CD14-positive monocyte (primary cell): ENCODE measurements around the gene VPS26C. TPM values are rescaled to one million over a fixed set of nuclear protein-coding genes. Genes with fewer than 3 reads are reported as not detected.

Experiments used
- DNase-seq, 3 donors: peaks; one replicate each; pipeline ENCODE4 v3.0.0-alpha.2; 2011 to 2022
- H2AFZ ChIP-seq: 2 replicates; pipeline ENCODE4 v1.6.0; 2012; ENCODE audit warnings: mild to moderate bottlenecking, low read depth, low read length, inconsistent platforms; ENCODE audit not compliant: insufficient read depth, poor library complexity, severe bottlenecking
- H3K27ac ChIP-seq, 2 donors: 1 replicate in 1 of 2; 2 replicates in 1 of 2; pipeline ENCODE4 v1.5.1; 2012 to 2013; ENCODE audit warnings: low read length in 2 of 2, control low read depth in 1 of 2, inconsistent platforms in 1 of 2, low read depth in 1 of 2, mild to moderate bottlenecking in 1 of 2
- H3K27me3 ChIP-seq, 2 donors: one replicate each; pipeline versions ENCODE4 v1.6.0 to v1.6.1; 2011 to 2013; ENCODE audit warnings: low read length in 2 of 2; ENCODE audit not compliant: control insufficient read depth in 2 of 2, insufficient read depth in 2 of 2
- H3K36me3 ChIP-seq, 2 donors: replicated peaks in 1 of 2; 1 replicate in 1 of 2; 2 replicates in 1 of 2; pipeline versions ENCODE4 v1.5.1 to v1.6.1; 2012 to 2013; ENCODE audit warnings: low read length in 2 of 2, control low read depth in 1 of 2, inconsistent platforms in 1 of 2, mild to moderate bottlenecking in 1 of 2; ENCODE audit not compliant: insufficient read depth in 2 of 2, control insufficient read depth in 1 of 2
- H3K4me1 ChIP-seq, 2 donors: 1 replicate in 1 of 2; 2 replicates in 1 of 2; pipeline versions ENCODE4 v1.5.1 to v1.6.1; 2012 to 2013; ENCODE audit warnings: low read length in 2 of 2, control low read depth in 1 of 2, inconsistent platforms in 1 of 2, mild to moderate bottlenecking in 1 of 2, moderate library complexity in 1 of 2; ENCODE audit not compliant: insufficient read depth in 2 of 2, control insufficient read depth in 1 of 2
- H3K4me2 ChIP-seq: replicated peaks from 2 replicates; pipeline ENCODE3; 2012; ENCODE audit warnings: low read length, moderate library complexity, mild to moderate bottlenecking; ENCODE audit not compliant: poor library complexity, severe bottlenecking; ENCODE audit errors: extremely low read depth
- H3K4me3 ChIP-seq, 3 experiments: fragments of 200-600 bp in 1 of 3; sonication (generic) in 1 of 3; replicated peaks in 1 of 3; 1 replicate in 2 of 3; 2 replicates in 1 of 3; pipeline ENCODE4 v1.5.1; 2011 to 2013; ENCODE audit warnings: low read length in 3 of 3, mild to moderate bottlenecking in 3 of 3, control low read depth in 2 of 3, low read depth in 2 of 3, inconsistent platforms in 1 of 3, moderate library complexity in 1 of 3
- H3K79me2 ChIP-seq: 2 replicates; pipeline ENCODE4 v1.6.0; 2012; ENCODE audit warnings: mild to moderate bottlenecking, control low read depth, inconsistent platforms, low read length, moderate library complexity; ENCODE audit not compliant: insufficient read depth
- H3K9ac ChIP-seq: 2 replicates; pipeline ENCODE4 v1.6.0; 2017; ENCODE audit warnings: low read length, mild to moderate bottlenecking; ENCODE audit not compliant: insufficient read depth, poor library complexity, severe bottlenecking
- H3K9me3 ChIP-seq, 2 donors: replicated peaks in 1 of 2; 1 replicate in 1 of 2; 2 replicates in 1 of 2; pipeline versions ENCODE4 v1.5.1 to v1.6.1; 2012 to 2013; ENCODE audit warnings: low read length in 2 of 2, control low read depth in 1 of 2; ENCODE audit not compliant: control insufficient read depth in 1 of 2, insufficient read depth in 1 of 2
- H4K20me1 ChIP-seq: 2 replicates; pipeline ENCODE4 v1.6.0; 2012; ENCODE audit warnings: mild to moderate bottlenecking, low read length, control low read depth, moderate library complexity; ENCODE audit not compliant: insufficient read depth
- H3K27ac Mint-ChIP-seq, 7 donors: one replicate each; pipeline ENCODE4 v1.8.0; 2020; ENCODE audit warnings: mild to moderate bottlenecking in 7 of 7, mixed read lengths in 7 of 7, moderate library complexity in 6 of 7, inconsistent platforms in 2 of 7
- H3K27me3 Mint-ChIP-seq, 3 donors: one replicate each; pipeline ENCODE4 v1.8.0; 2021 to 2022; ENCODE audit warnings: low read depth in 3 of 3, mild to moderate bottlenecking in 3 of 3, mixed read lengths in 3 of 3, moderate library complexity in 3 of 3, inconsistent platforms in 1 of 3
- H3K36me3 Mint-ChIP-seq, 2 donors: one replicate each; pipeline ENCODE4 v1.8.0; 2020; ENCODE audit warnings: mixed read lengths in 2 of 2, inconsistent platforms in 1 of 2, mild to moderate bottlenecking in 1 of 2
- H3K4me1 Mint-ChIP-seq: one replicate; pipeline ENCODE4 v1.8.0; 2020; ENCODE audit warnings: mild to moderate bottlenecking, mixed read lengths
- H3K4me3 Mint-ChIP-seq, 2 donors: one replicate each; pipeline ENCODE4 v1.8.0; 2020; ENCODE audit warnings: mild to moderate bottlenecking in 2 of 2, mixed read lengths in 2 of 2, moderate library complexity in 1 of 2
- H3K9me3 Mint-ChIP-seq, 7 donors: one replicate each; pipeline ENCODE4 v1.8.0; 2020 to 2022; ENCODE audit warnings: mixed read lengths in 7 of 7, mild to moderate bottlenecking in 6 of 7, moderate library complexity in 6 of 7, inconsistent platforms in 2 of 7
- whole genome bisulfite sequencing: methylation state at CpG from one replicate; pipeline ENCODE4 v1.1.5; 2013; ENCODE audit warnings: missing lambda C conversion rate; ENCODE audit not compliant: insufficient coverage; 5-methylcytosine and 5-hydroxymethylcytosine counted together
- intact Hi-C, 2 donors: fragments of 100-400 bp; cut with micrococcal nuclease; formaldehyde crosslinking; loops; one replicate each; pipeline versions ENCODE4 v1.15.0 to v1.15.1; 2023
- polyA plus RNA-seq, 3 donors: library from polyadenylated mRNA; depleted of rRNA in 1 of 3; unstranded in 2 of 3; stranded (reverse) in 1 of 3; fragments of 300-500 nt in 2 of 3; fragments of >200 nt in 1 of 3; fragmentation: Illumina TruSeq in 2 of 3; gene quantifications; 1 replicate in 2 of 3; 2 replicates in 1 of 3; pipeline ENCODE4 v1.2.3, GENCODE V29; 2012 to 2021
- TF ChIP-seq, protein P1 (sequence below): fragments of 200-600 bp; IDR thresholded peaks from one replicate; pipeline ENCODE4 v1.8.0; 2022; ENCODE audit warnings: antibody characterized with exemption, mild to moderate bottlenecking

The VPS26C gene
- polyA plus RNA-seq, 3 donors = 45.4 to 75.4 (median 69.3) TPM

DNA sequence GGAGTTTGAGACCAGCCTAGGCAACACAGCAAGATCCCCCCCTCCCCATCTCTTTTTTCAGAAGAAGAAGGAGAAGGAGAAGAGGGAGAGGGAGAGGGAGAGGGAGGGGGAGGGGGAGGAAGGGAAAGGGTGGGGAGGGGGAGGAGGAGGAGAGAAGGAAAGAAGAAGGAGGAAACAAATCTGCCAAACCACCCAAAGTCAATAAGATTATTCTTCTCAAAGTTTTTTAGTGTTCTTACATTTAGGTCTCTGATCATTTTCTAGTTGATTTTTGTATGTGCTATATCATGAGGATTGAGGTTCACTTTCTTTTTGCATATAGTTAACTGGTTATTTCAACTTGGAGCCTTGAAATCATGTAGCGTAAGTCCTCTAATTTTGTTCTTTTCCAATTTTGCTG is 56.3 kb downstream of the VPS26C start:
- intact Hi-C loops = loop anchor here in 1 of 2 donors (10.0 kb wide), 1 partner anchor 54 kb away; the partner anchor contains the start of gene VPS26C
- H3K79me2 ChIP-seq = no peaks in the 10 kb centered on the region
- H3K4me1 ChIP-seq = peaks cover 16% of the 10 kb centered on the region in 2 donors
- H3K36me3 Mint-ChIP-seq = no peaks in the 10 kb centered on the region
- no peaks in the 10 kb centered on the region for H3K9me3 ChIP-seq
- TF ChIP-seq, protein P1, sequence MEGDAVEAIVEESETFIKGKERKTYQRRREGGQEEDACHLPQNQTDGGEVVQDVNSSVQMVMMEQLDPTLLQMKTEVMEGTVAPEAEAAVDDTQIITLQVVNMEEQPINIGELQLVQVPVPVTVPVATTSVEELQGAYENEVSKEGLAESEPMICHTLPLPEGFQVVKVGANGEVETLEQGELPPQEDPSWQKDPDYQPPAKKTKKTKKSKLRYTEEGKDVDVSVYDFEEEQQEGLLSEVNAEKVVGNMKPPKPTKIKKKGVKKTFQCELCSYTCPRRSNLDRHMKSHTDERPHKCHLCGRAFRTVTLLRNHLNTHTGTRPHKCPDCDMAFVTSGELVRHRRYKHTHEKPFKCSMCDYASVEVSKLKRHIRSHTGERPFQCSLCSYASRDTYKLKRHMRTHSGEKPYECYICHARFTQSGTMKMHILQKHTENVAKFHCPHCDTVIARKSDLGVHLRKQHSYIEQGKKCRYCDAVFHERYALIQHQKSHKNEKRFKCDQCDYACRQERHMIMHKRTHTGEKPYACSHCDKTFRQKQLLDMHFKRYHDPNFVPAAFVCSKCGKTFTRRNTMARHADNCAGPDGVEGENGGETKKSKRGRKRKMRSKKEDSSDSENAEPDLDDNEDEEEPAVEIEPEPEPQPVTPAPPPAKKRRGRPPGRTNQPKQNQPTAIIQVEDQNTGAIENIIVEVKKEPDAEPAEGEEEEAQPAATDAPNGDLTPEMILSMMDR = no peak
- no peak overlapping the region for H3K27ac ChIP-seq
- no peak overlapping the region for H3K4me2 ChIP-seq
- no peak overlapping the region for H3K27ac Mint-ChIP-seq
- no peaks in the 10 kb centered on the region for H4K20me1 ChIP-seq
- no peak overlapping the region for H3K4me3 Mint-ChIP-seq
- no peak overlapping the region for H3K9ac ChIP-seq
- no peak overlapping the region for H3K4me3 ChIP-seq
- H3K36me3 ChIP-seq = no peaks in the 10 kb centered on the region
- H2AFZ ChIP-seq = no peak overlapping the region
- peaks cover 16% of the 10 kb centered on the region for H3K4me1 Mint-ChIP-seq
- no peak for DNase-seq
- H3K9me3 Mint-ChIP-seq = peaks cover 0 to 8% (median 2%) of the 10 kb centered on the region in 7 donors
- WGBS = no CpG with 5 or more reads among the region's 1 CpG
- H3K27me3 Mint-ChIP-seq = no peaks in the 10 kb centered on the region
- H3K27me3 ChIP-seq = no peaks in the 10 kb centered on the region

DNA sequence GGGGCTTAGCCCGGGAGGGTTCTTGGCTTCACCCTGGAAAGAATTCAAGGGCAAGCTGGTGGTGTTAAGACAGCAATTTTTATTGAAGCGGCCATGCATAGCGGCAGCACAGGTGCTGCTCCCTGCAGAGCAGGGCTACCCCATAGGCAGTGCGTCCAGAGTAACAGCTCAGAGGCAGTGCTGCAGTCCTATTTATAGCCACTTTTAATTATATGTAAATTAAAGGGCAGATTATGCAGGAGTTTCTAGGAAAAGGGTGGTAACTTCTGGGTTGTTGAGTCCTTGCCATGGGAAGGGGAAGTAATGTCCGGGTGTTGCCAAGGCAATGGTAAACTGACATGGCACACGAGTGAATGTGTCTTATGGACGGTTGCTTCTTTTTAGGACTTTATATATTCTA is 57.0 kb downstream of the VPS26C start:
- H3K9ac ChIP-seq = no peak overlapping the region
- 90% methylated on average over 5 of the region's 7 CpGs for WGBS
- H3K4me1 ChIP-seq = peaks cover 16% of the 10 kb centered on the region in 2 donors
- no peaks in the 10 kb centered on the region for H3K9me3 ChIP-seq
- H4K20me1 ChIP-seq = no peaks in the 10 kb centered on the region
- Mint-ChIP-seq H3K36me3 (no peaks in the 10 kb centered on the region), H3K27ac (no peak overlapping the region), H3K4me1 (peaks cover 16% of the 10 kb centered on the region), H3K4me3 (no peak overlapping the region), H3K9me3 (peaks cover 0 to 8% (median 2%) of the 10 kb centered on the region in 7 donors), H3K27me3 (no peaks in the 10 kb centered on the region)
- no peaks in the 10 kb centered on the region for H3K79me2 ChIP-seq
- no peaks in the 10 kb centered on the region for H3K36me3 ChIP-seq
- no peak overlapping the region for H3K4me2 ChIP-seq
- H3K4me3 ChIP-seq = no peak overlapping the region
- intact Hi-C loops = loop anchor here in 1 of 2 donors (10.0 kb wide), 1 partner anchor 55 kb away; the partner anchor contains the start of gene VPS26C
- no peak overlapping the region for H2AFZ ChIP-seq
- DNase-seq = peak; percentile 27 to 40 (median 37)
- no peak overlapping the region for H3K27ac ChIP-seq
- H3K27me3 ChIP-seq = no peaks in the 10 kb centered on the region
- TF ChIP-seq, protein P1 = no peak
